Testis (tissue), 3 donors: ENCODE results near the gene ATXN7L1. TPM values are rescaled to one million over a fixed set of nuclear protein-coding genes. Genes with fewer than 3 reads are reported as not detected.

Source experiments
- DNase-seq: peaks from one replicate; pipeline ENCODE4 v3.0.0-alpha.2; 2019
- H3K27ac ChIP-seq, 2 donors: fragments of 200-600 bp; sonication (generic); one replicate each; pipeline ENCODE4 v1.5.1; 2019
- H3K27me3 ChIP-seq: fragments of 200-600 bp; sonication (generic); one replicate; pipeline ENCODE4 v1.5.1; 2019
- H3K36me3 ChIP-seq: fragments of 200-600 bp; sonication (generic); one replicate; pipeline ENCODE4 v1.5.1; 2017; ENCODE audit warnings: low read depth; ENCODE audit errors: missing control alignments
- H3K4me1 ChIP-seq: fragments of 200-600 bp; sonication (generic); one replicate; pipeline ENCODE4 v1.5.1; 2019
- H3K4me3 ChIP-seq, 2 donors: fragments of 200-600 bp; sonication (generic); one replicate each; pipeline ENCODE4 v1.5.1; 2017 to 2019
- H3K9me3 ChIP-seq: fragments of 200-600 bp; sonication (generic); one replicate; pipeline ENCODE4 v1.5.1; 2017
- POLR2A ChIP-seq: fragments of 450-650 bp; IDR thresholded peaks from one replicate; pipeline ENCODE4 v1.6.1; 2017; ENCODE audit warnings: antibody characterized with exemption, mild to moderate bottlenecking, moderate library complexity
- WGBS, 2 donors: methylation state at CpG; one replicate each; pipeline ENCODE4 v1.1.5; 2018; 5-methylcytosine and 5-hydroxymethylcytosine counted together
- intact Hi-C: fragments of 100-400 bp; cut with DNase I; formaldehyde crosslinking; loops from one replicate; pipeline ENCODE4 v1.15.1; 2023; ENCODE audit warnings: low total_unique reads
- polyA plus RNA-seq: library from polyadenylated mRNA; stranded (reverse); fragments of 350-450 nt; fragmentation: Illumina TruSeq; extraction: RNeasy Lipid Tissue Mini Kit (QIAGEN cat#74804); gene quantifications from one replicate; pipeline ENCODE4 v1.2.3, GENCODE V29; 2014; ENCODE audit warnings: low read depth, low replicate concordance; ENCODE audit not compliant: insufficient read depth
- total RNA-seq, 2 donors: library from RNA; depleted of rRNA; stranded (reverse); fragments of >200 nt; gene quantifications; one replicate each; pipeline ENCODE4 v1.2.3, GENCODE V29; 2016
- TF ChIP-seq, protein P1 (sequence below), 3 experiments: fragments of 450-650 bp in 2 of 3; fragments of 200-600 bp in 1 of 3; sonication (generic) in 1 of 3; IDR thresholded peaks; one replicate each; pipeline ENCODE4 v1.5.1; 2016 to 2019; ENCODE audit warnings: antibody characterized with exemption in 3 of 3, mild to moderate bottlenecking in 2 of 3, moderate library complexity in 1 of 3

The ATXN7L1 gene
- total and polyA plus RNA-seq, 3 donors from 2014 or later, result 35.7 to 61.7 (median 35.9) TPM

DNA sequence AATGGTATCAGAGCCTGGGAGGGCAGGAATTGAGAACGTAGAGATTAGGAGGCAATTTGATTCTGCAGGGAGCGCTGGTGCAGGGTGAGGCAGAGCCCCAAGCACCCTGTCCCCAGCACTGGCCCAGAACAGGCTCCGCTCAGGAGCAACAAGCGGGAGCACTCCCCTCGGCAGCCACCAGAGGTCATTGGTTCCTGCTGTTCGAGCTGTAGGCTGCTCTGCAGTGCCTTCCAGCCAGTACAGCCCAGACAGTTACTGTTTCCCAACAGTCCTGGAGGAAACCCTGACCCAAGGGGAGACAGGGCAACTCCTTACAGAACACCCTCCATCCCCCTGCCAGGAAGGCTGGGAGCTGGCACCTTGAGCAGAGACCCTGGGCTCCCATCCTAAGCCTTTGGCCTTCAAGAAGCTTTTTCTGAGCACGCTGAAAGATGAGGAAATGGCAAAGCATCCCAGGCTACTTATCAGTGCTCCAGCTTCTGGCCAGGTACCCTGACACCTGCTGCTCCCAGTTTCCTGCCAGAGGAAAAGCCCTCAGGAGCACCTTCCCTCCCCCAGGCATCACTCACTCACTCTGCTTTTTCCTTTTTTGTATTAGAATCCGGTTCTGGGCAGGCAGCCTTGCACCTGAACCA lies 223.9 kb downstream of the ATXN7L1 start:
- Histone ChIP-seq H3K4me1 (peaks cover 17% of the 10 kb centered on the region), H3K4me3 (no peak overlapping the region), H3K9me3 (no peaks in the 10 kb centered on the region), H3K27ac (no peak overlapping the region), H3K27me3 (no peaks in the 10 kb centered on the region), H3K36me3 (no peaks in the 10 kb centered on the region)
- DNase-seq, result peak; percentile 89
- intact Hi-C loops, result no loop called here
- no peak for TF ChIP-seq POLR2A
- TF ChIP-seq, protein P1, sequence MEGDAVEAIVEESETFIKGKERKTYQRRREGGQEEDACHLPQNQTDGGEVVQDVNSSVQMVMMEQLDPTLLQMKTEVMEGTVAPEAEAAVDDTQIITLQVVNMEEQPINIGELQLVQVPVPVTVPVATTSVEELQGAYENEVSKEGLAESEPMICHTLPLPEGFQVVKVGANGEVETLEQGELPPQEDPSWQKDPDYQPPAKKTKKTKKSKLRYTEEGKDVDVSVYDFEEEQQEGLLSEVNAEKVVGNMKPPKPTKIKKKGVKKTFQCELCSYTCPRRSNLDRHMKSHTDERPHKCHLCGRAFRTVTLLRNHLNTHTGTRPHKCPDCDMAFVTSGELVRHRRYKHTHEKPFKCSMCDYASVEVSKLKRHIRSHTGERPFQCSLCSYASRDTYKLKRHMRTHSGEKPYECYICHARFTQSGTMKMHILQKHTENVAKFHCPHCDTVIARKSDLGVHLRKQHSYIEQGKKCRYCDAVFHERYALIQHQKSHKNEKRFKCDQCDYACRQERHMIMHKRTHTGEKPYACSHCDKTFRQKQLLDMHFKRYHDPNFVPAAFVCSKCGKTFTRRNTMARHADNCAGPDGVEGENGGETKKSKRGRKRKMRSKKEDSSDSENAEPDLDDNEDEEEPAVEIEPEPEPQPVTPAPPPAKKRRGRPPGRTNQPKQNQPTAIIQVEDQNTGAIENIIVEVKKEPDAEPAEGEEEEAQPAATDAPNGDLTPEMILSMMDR (IDR thresholded peaks at IDR 0.05), result peak; percentile 62 to 81 (median 74)
- WGBS, 2 donors, result 50 to 67% methylated on average over 4 to 8 of the region's 8 CpGs

DNA sequence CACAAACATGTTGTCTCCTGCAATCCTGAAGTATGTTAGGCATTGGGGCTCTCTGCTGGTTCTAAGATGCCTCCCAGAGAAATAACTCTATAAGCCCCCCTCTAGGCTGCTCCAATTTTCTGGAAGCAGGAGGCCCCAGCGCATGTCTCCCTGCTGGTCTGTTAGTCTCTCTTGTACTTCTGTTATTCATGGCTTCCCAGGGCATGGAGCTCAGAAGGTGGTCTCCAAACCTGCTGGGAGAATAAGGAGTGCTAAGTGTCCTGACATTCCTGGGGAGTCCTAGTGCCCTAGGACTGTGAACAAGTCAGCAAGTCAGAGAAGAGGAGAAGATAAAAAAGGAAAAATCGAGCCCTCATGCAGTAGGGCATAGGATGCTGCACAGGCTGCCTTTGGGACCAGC lies 224.6 kb downstream of the ATXN7L1 start:
- no peak for DNase-seq
- peaks cover 17% of the 10 kb centered on the region for H3K4me1 ChIP-seq
- TF ChIP-seq POLR2A, result no peak
- TF ChIP-seq, protein P1 (IDR thresholded peaks at IDR 0.05), result no peak
- H3K27ac ChIP-seq, result no peak overlapping the region
- H3K36me3 ChIP-seq, result no peaks in the 10 kb centered on the region
- intact Hi-C loops, result no loop called here
- no peaks in the 10 kb centered on the region for H3K9me3 ChIP-seq
- no peak overlapping the region for H3K4me3 ChIP-seq
- 94 to 100% methylated on average over 2 of the region's 2 CpGs for WGBS, 2 donors
- no peaks in the 10 kb centered on the region for H3K27me3 ChIP-seq

DNA sequence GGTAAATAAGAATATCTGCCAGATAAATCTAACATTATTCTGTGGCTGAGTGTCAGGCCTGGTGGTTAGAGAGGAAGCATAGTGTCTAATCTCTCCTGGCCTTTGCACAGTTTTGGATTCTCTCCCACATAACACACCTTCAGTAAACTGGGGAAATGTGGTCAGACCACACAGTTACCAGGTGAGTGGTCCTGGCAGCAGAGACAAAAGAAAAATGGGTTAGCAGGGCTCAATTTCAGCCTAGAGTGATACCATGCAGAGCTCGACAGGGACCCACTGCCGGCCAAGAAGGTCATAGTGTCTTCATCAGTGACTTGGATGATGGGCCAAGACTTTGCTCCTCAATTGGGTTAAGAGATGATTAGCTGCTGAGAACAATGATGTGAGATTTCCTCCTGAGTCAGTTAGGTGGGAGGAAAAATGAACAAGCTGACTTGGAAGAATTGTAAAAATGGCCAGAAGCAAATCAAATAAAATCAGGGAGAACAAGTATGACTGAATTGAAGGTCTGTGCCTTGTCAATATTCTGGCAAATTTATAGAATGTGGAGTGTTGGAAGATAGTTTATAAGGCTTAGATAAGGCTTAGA lies 225.9 kb downstream of the ATXN7L1 start:
- Histone ChIP-seq H3K4me1 (peaks cover 8% of the 10 kb centered on the region), H3K9me3 (no peaks in the 10 kb centered on the region), H3K36me3 (no peaks in the 10 kb centered on the region), H3K4me3 (no peak overlapping the region), H3K27ac (no peak overlapping the region), H3K27me3 (no peaks in the 10 kb centered on the region)
- no peak for DNase-seq
- no peak for TF ChIP-seq POLR2A
- TF ChIP-seq, protein P1 (IDR thresholded peaks at IDR 0.05), result no peak
- WGBS, 2 donors, result 90 to 95% methylated on average over 2 of the region's 2 CpGs
- intact Hi-C loops, result no loop called here

DNA sequence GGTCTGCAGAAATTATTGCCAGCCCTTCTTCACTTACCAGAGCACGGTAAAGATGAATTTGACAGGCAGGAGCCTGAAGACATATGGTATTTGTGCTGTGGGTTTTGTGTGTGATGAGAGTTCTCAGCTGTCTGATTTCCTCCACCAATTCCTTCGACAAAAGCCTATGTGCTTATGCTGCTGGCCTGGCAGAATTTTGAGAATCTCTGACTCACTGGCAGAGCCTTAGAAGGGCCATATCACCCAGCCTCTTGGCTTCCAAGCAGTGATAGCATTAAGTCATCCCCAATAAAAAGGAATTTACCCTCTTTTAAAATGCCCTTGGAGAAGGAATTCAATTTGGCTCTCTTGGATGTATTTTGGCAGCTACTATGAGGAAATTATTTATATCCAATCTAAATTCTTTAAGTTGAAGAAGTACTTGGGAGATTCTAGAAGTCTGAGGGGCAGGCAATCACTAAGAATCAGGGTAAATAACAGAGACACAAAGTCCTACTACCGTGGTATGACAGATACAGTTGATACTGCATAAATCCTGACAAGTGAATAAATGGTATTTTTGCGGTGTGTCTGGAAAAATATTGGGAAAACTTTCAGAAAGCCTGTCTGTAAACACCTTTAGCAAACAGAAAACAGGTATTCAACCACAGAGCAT lies 226.5 kb downstream of the ATXN7L1 start:
- no peak for DNase-seq
- Histone ChIP-seq H3K27ac (no peak overlapping the region), H3K9me3 (no peaks in the 10 kb centered on the region), H3K4me3 (no peak overlapping the region), H3K27me3 (no peaks in the 10 kb centered on the region), H3K36me3 (no peaks in the 10 kb centered on the region), H3K4me1 (peaks cover 3% of the 10 kb centered on the region)
- no peak for TF ChIP-seq POLR2A
- TF ChIP-seq, protein P1 (IDR thresholded peaks at IDR 0.05), result no peak
- WGBS, 2 donors, result 89 to 90% methylated on average over 4 of the region's 4 CpGs
- intact Hi-C loops, result loop anchor here (5.0 kb wide), 1 partner anchor 392 kb away; no protein-coding TSS in a partner anchor
